Kidney epithelial cell (primary cell): Measurements from ENCODE around the gene DNAH14. TPM values are rescaled to one million over a fixed set of nuclear protein-coding genes. Genes with fewer than 3 reads are reported as not detected.
"Not testable (repeated sequence)": the region's sequence is repeated elsewhere in the genome, so short reads cannot be mapped to it uniquely, and the experiment has no call there.

Experiments used
- DNase-seq: peaks from one replicate; pipeline ENCODE4 v3.0.0-alpha.2; 2010; ENCODE audit warnings: low read depth
- H3K27me3 ChIP-seq: 2 replicates; pipeline ENCODE4 v1.6.0; 2011; ENCODE audit warnings: low read length; ENCODE audit not compliant: control insufficient read depth, insufficient read depth
- H3K36me3 ChIP-seq: 2 replicates; pipeline ENCODE4 v1.5.1; 2011; ENCODE audit warnings: low read length; ENCODE audit not compliant: control insufficient read depth, insufficient read depth
- H3K4me3 ChIP-seq: 2 replicates; pipeline ENCODE4 v1.5.1; 2011; ENCODE audit warnings: low read depth, mild to moderate bottlenecking, control low read depth, low read length
- total RNA-seq: library from RNA; depleted of rRNA; stranded (reverse); fragments of >200 nt; gene quantifications from 2 replicates; pipeline ENCODE4 v1.2.3, GENCODE V29; 2015
- TF ChIP-seq, protein P1 (sequence below): IDR thresholded peaks from 2 replicates; pipeline ENCODE4 v1.5.1; 2011; ENCODE audit warnings: mild to moderate bottlenecking, moderate library complexity, low read length, control low read depth, inconsistent platforms; ENCODE audit not compliant: insufficient read depth, poor library complexity, severe bottlenecking

The DNAH14 gene
- total RNA-seq = 30.8 and 32.6 TPM in 2 replicates

DNA sequence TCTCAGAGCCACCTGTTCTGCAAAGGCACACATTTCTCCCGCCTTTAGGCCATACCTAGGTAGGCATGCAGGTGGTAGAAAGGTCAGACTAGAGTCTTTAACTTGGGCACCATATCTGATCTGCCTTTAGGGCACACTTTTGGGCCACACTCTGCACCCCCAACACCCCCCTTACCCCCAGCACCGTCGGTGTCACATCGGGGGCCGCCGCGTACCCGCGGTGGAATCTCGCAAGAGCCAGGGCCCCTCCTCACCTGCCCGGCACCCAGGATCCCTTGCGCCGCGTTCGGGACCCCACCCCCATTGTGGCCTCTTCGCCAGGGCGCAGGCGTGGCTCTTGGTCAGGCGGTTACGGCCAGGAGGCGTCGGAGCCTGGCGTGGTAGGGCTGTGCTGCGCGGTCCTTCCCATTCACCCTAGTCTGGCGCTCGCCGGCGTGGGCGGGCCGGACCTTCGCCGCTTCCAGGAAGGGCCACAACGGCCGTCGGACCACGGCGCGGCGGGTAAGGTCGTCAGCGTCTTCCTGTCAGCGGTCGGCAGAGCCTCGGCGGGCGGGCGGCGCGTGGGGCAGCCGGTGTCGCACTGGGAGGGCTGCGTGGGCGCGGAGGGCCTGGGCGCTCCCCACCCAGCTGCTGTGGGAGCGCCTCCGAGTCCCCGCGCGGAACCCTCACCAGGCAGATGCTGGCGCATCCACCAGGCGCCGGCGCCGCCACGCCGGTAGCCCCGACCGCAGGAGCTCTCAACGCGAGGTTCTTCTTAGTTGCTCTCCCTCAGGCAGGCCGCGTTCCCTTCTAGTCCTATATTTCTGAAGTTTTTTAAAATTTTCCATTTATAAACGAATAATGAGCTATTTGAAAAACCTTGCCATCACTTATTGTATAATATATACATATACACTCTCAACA is at the start of gene DNAH14:
Gene DNAH14 (plus strand): TSS at position 341 of the 903 bp plus-strand sequence. CDS start 23,028 bp downstream, outside the sequence.
- peak within 1 kb of the TSS; percentile 60 for H3K4me3 ChIP-seq
- H3K27me3 ChIP-seq = no peaks in the 10 kb centered on the region
- peak; percentile 35 for DNase-seq
- no peaks in the 10 kb centered on the region for H3K36me3 ChIP-seq
- TF ChIP-seq, protein P1, sequence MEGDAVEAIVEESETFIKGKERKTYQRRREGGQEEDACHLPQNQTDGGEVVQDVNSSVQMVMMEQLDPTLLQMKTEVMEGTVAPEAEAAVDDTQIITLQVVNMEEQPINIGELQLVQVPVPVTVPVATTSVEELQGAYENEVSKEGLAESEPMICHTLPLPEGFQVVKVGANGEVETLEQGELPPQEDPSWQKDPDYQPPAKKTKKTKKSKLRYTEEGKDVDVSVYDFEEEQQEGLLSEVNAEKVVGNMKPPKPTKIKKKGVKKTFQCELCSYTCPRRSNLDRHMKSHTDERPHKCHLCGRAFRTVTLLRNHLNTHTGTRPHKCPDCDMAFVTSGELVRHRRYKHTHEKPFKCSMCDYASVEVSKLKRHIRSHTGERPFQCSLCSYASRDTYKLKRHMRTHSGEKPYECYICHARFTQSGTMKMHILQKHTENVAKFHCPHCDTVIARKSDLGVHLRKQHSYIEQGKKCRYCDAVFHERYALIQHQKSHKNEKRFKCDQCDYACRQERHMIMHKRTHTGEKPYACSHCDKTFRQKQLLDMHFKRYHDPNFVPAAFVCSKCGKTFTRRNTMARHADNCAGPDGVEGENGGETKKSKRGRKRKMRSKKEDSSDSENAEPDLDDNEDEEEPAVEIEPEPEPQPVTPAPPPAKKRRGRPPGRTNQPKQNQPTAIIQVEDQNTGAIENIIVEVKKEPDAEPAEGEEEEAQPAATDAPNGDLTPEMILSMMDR = no peak

DNA sequence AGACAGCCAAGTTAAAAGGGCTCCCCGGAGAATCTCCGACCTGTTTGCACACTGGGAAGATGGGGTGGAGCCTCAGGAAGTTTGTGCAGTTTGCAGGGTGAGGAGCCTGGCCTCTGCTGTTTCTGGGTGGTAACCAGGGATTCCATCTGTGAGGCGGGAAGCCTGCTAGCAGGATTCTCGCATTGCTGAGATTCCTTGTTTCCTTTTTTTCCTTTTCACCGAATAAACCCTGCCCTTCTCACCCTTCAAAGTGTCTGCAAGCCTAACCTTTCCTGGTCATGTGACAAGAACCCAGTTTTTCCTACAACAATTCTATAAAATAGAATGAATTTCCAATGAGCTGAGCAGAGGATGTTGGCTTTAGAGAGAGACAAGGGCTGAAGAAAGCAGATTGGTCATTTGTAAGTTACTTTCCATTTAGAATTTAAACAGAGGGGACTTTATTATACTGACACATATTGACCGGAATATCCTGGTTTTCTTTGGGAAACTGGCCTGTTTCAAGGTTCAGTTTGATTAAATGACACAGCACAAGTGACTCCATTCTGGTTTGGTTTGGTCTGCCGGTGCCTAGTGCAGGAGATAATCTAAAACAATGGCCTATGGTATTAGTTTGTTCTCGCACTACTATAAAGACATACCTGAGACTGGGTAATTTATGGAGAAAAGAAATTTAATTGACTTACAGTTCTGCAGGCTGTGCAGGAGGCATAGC is 48.7 kb upstream of the DNAH14 start:
- TF ChIP-seq, protein P1 = no peak
- Histone ChIP-seq H3K27me3 (no peaks in the 10 kb centered on the region), H3K4me3 (no peak overlapping the region), H3K36me3 (no peaks in the 10 kb centered on the region)
- no peak for DNase-seq

DNA sequence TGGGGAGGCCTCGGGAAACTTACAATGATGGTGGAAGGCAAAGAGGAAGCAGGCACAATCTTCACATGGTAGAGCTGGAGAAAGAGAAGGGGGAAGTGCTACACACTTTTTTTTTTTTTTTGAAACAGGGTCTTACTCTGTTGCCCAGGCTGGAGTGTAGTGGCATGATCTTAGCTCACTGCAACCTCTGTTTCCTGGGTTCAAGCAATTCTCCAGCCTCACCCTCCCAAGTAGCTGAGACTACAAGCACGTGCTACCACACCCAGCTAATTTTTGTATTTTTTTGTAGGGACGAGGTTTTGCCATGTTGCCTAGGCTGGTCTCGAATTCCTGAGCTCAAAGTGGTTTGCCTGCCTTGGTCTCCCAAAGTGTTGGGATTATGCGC is 48.2 kb upstream of the DNAH14 start:
- not testable (repeated sequence) for H3K36me3 ChIP-seq, DNase-seq, H3K27me3 ChIP-seq, H3K4me3 ChIP-seq

DNA sequence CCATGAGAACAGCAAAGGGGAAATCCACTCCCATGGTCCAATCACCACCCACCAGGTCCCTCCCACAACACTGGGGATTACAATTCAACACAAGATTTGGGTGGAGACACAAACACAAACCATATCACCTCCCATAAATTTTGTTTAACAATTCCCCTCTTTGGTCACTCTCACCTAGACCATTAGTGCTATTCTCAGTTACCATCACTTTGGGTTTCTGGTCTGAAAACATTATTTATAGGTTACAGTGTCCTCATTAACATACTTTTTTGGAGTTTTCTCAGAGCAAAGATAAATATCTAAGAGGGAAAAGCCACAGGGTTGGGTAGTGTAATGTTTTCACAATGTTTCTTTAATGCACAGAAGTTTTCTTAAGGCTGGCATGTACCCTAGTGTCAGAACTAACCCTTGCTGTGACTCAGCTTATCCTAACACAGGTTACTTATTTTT is 47.7 kb upstream of the DNAH14 start:
- no peak for DNase-seq
- H3K27me3 ChIP-seq = no peaks in the 10 kb centered on the region
- no peak overlapping the region for H3K4me3 ChIP-seq
- no peaks in the 10 kb centered on the region for H3K36me3 ChIP-seq
- TF ChIP-seq, protein P1 = no peak

DNA sequence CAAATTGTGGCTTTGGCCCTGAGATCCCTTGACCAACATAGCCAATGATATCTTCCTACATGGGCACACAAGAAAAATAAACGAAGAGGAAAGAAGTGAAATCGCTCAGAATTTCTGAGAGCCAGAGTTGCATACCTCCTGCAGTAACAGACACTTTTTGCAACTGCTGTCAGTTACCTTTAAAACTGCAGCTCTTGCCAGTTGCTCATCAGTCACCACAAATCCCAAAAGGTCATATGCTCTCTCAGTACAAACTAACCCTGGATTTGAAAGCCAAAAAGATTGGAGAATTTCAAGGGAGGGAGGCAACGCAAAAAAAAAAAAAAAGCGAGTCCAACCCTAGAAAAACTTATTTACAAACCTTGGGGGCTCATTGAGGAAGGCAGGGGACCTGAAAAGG is 47.2 kb upstream of the DNAH14 start:
- TF ChIP-seq, protein P1 = no peak
- Histone ChIP-seq H3K36me3 (no peaks in the 10 kb centered on the region), H3K4me3 (no peak overlapping the region), H3K27me3 (no peaks in the 10 kb centered on the region)
- DNase-seq = no peak

DNA sequence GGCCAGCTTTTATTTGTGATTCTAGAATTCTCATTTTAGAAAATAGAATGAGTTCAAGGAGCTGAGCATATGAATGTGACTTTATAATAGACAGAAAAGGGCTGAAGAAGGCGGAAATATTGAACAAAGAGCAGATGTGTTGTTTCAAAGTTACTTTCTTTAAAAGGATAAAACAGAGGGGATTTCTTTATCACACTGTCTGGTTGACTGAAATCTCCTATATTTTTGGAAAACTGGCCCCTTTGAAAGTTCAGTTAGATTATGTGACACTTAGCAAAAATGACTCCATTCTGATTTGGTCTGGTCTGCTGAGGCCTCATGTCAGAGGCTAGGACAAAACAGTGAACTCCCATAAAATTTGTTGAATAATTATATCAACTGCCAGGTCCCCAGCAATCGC is 46.4 kb upstream of the DNAH14 start:
- DNase-seq = no peak
- Histone ChIP-seq H3K4me3 (no peak overlapping the region), H3K36me3 (no peaks in the 10 kb centered on the region), H3K27me3 (no peaks in the 10 kb centered on the region)
- TF ChIP-seq, protein P1 = no peak
